B cell (primary cell): Measurements from ENCODE around the gene PPP1R16B. TPM values are rescaled to one million over a fixed set of nuclear protein-coding genes. Genes with fewer than 3 reads are reported as not detected.
A peak's percentile ranks its signal among the peaks of the same experiment; 100 is the strongest.

Experiments used
- ATAC-seq: fragments of 200-7000 bp; cut with Tn5 transposase; one replicate; pipeline ENCODE4 v1.10.0; 2021; ENCODE audit warnings: low read depth, mild to moderate bottlenecking, moderate number of reproducible peaks, moderate library complexity
- CTCF ChIA-PET: fragments of 350-600 bp; sonication (Branson Sonifier 250); formaldehyde crosslinking; loops from one replicate; lab custom pipeline; 2021; ENCODE audit warnings: antibody characterized with exemption, inconsistent platforms; lab: Charles Lee
- POLR2A ChIA-PET: fragments of 350-600 bp; sonication (Branson Sonifier 250); formaldehyde crosslinking; loops from one replicate; lab custom pipeline; 2021; ENCODE audit warnings: antibody characterized with exemption; lab: Charles Lee
- DNase-seq: peaks from one replicate; pipeline ENCODE4 v3.0.0; 2013
- H2AFZ ChIP-seq: 2 replicates; pipeline ENCODE4 v1.6.1; 2012; ENCODE audit warnings: mild to moderate bottlenecking, low read depth, low read length; ENCODE audit not compliant: insufficient read depth, poor library complexity, severe bottlenecking
- H3K27ac ChIP-seq, 2 donors: 1 replicate in 1 of 2; 2 replicates in 1 of 2; pipeline ENCODE4 v1.5.1; 2012 to 2013; ENCODE audit warnings: low read length in 2 of 2, mild to moderate bottlenecking in 2 of 2, moderate library complexity in 1 of 2
- H3K27me3 ChIP-seq, 4 experiments: fragments of 200-600 bp in 1 of 4; sonication (generic) in 1 of 4; replicated peaks in 1 of 4; 1 replicate in 2 of 4; 2 replicates in 2 of 4; pipeline versions ENCODE4 v1.6.1 to v1.7.0; 2013 to 2016; ENCODE audit warnings: low read length in 3 of 4, mild to moderate bottlenecking in 2 of 4, mixed read lengths in 1 of 4, moderate library complexity in 1 of 4; ENCODE audit not compliant: insufficient read depth in 4 of 4, control insufficient read depth in 3 of 4; ENCODE audit errors: control extremely low read depth in 1 of 4
- H3K36me3 ChIP-seq, 2 experiments: replicated peaks in 1 of 2; 1 replicate in 1 of 2; 2 replicates in 1 of 2; pipeline versions ENCODE4 v1.6.1 to v1.7.1; 2013; ENCODE audit warnings: low read length in 1 of 2; ENCODE audit not compliant: insufficient read depth in 2 of 2, control insufficient read depth in 1 of 2; ENCODE audit errors: control extremely low read depth in 1 of 2, extremely low read depth in 1 of 2
- H3K4me1 ChIP-seq, 2 donors: fragments of 200-600 bp in 1 of 2; sonication (generic) in 1 of 2; 1 replicate in 1 of 2; 2 replicates in 1 of 2; pipeline versions ENCODE4 v1.5.1 to v1.6.1; 2013 to 2017; ENCODE audit warnings: low read length in 2 of 2; ENCODE audit not compliant: control insufficient read depth in 2 of 2, insufficient read depth in 2 of 2
- H3K4me2 ChIP-seq: replicated peaks from 2 replicates; pipeline ENCODE3; 2012; ENCODE audit warnings: mild to moderate bottlenecking, low read depth, low read length; ENCODE audit not compliant: poor library complexity, severe bottlenecking
- H3K4me3 ChIP-seq, 5 experiments: fragments of 200-600 bp in 1 of 5; sonication (generic) in 1 of 5; 1 replicate in 3 of 5; 2 replicates in 2 of 5; pipeline versions ENCODE4 v1.5.1 to v1.7.0; 2011 to 2016; ENCODE audit warnings: low read length in 4 of 5, mild to moderate bottlenecking in 4 of 5, low read depth in 2 of 5, control low read depth in 1 of 5, moderate library complexity in 1 of 5; ENCODE audit not compliant: insufficient read depth in 1 of 5; ENCODE audit errors: control extremely low read depth in 1 of 5, extremely low read depth in 1 of 5
- H3K79me2 ChIP-seq: fragments of 200-600 bp; sonication (generic); one replicate; pipeline ENCODE4 v1.6.0; 2016; ENCODE audit warnings: low read length; ENCODE audit not compliant: control insufficient read depth, insufficient read depth
- H3K9ac ChIP-seq: fragments of 200-600 bp; sonication (generic); 2 replicates; pipeline ENCODE4 v1.6.1; 2017; ENCODE audit warnings: mild to moderate bottlenecking, low read length, moderate library complexity
- H3K9me3 ChIP-seq, 3 donors: one replicate each; pipeline versions ENCODE4 v1.6.1 to v1.7.1; 2013; ENCODE audit warnings: low read length in 2 of 3; ENCODE audit not compliant: control insufficient read depth in 2 of 3, insufficient read depth in 1 of 3; ENCODE audit errors: control extremely low read depth in 1 of 3
- H4K20me1 ChIP-seq: 2 replicates; pipeline ENCODE4 v1.6.0; 2012; ENCODE audit warnings: mild to moderate bottlenecking, low read length; ENCODE audit not compliant: insufficient read depth, control insufficient read depth, poor library complexity, severe bottlenecking
- H3K27ac Mint-ChIP-seq: one replicate; pipeline ENCODE4 v1.8.0; 2021; ENCODE audit warnings: mixed read lengths
- H3K27me3 Mint-ChIP-seq: one replicate; pipeline ENCODE4 v1.8.0; 2021; ENCODE audit warnings: mixed read lengths
- H3K4me1 Mint-ChIP-seq: one replicate; pipeline ENCODE4 v1.8.0; 2021; ENCODE audit warnings: mixed read lengths
- H3K4me3 Mint-ChIP-seq: one replicate; pipeline ENCODE4 v1.8.0; 2021; ENCODE audit warnings: mixed read lengths
- H3K9me3 Mint-ChIP-seq: one replicate; pipeline ENCODE4 v1.8.0; 2022; ENCODE audit warnings: mixed read lengths; ENCODE audit not compliant: insufficient read depth
- CTCF ChIP-seq: fragments of 200-600 bp; IDR thresholded peaks from one replicate; pipeline ENCODE4 v1.8.0; 2022; ENCODE audit warnings: antibody characterized with exemption, mild to moderate bottlenecking
- EZH2 ChIP-seq: IDR thresholded peaks from 2 replicates; pipeline ENCODE4 v1.6.1; 2012; ENCODE audit warnings: borderline replicate concordance, low read depth, mild to moderate bottlenecking, moderate library complexity, low read length; ENCODE audit not compliant: insufficient read depth, poor library complexity, severe bottlenecking
- WGBS: methylation state at CpG from one replicate; pipeline ENCODE4 v1.1.5; 2013; ENCODE audit warnings: missing lambda C conversion rate; ENCODE audit not compliant: insufficient coverage; 5-methylcytosine and 5-hydroxymethylcytosine counted together
- intact Hi-C: fragments of 100-400 bp; cut with micrococcal nuclease; formaldehyde crosslinking; loops from one replicate; pipeline ENCODE4 v1.10.0; 2022
- polyA plus RNA-seq: library from polyadenylated mRNA; depleted of rRNA; stranded (reverse); fragments of >200 nt; gene quantifications from 2 replicates; pipeline ENCODE4 v1.2.3, GENCODE V29; 2012
- total RNA-seq, 2 donors: library from RNA; stranded (reverse); fragments of 120-200 nt in 1 of 2; gene quantifications; 1 replicate in 1 of 2; 2 replicates in 1 of 2; pipeline versions ENCODE4 v1.2.3 to v1.2.4, GENCODE V29; 2013 to 2022

PPP1R16B gene
- total and polyA plus RNA-seq, 2 donors (not counting 1 experiment from before 2014, with no cell fraction given): 58.8 to 108 TPM

GRCh38 chr20:38888059-38888831 lies 82.7 kb downstream of the PPP1R16B start:
- Histone ChIP-seq H3K36me3 (peaks cover 0 to 48% of the 10 kb centered on the region in 2 experiments), H3K9ac (no peak overlapping the region), H3K4me2 (peak overlapping the region; percentile 18), H4K20me1 (peaks cover 17% of the 10 kb centered on the region), H3K27me3 (no peaks in the 10 kb centered on the region), H3K79me2 (peaks cover 97% of the 10 kb centered on the region), H3K27ac (peak overlapping the region in 1 of 2 donors; percentile 57), H2AFZ (no peak overlapping the region), H3K4me1 (peaks cover 60 to 92% of the 10 kb centered on the region in 2 donors), H3K9me3 (peaks cover 0 to 8% (median 4%) of the 10 kb centered on the region in 3 donors), H3K4me3 (no peak overlapping the region)
- Mint-ChIP-seq H3K4me1 (peaks cover 78% of the 10 kb centered on the region), H3K27ac (peak overlapping the region; percentile 43), H3K9me3 (no peaks in the 10 kb centered on the region), H3K27me3 (no peaks in the 10 kb centered on the region), H3K4me3 (no peak overlapping the region)
- no peak for ATAC-seq
- CTCF ChIA-PET: interaction anchor here (0.5 to 11.0 kb wide), 9 partner anchors 9 to 98 kb away, joined by 3 to 131 read pairs (median 4); partner anchors contain the start of gene PPP1R16B
- intact Hi-C loops: no loop called here
- DNase-seq: no peak
- WGBS: 91% methylated on average over 11 of the region's 13 CpGs
- TF ChIP-seq EZH2 (no peak), CTCF (no peak)
- POLR2A ChIA-PET: interaction anchor here (0.7 to 1.0 kb wide), 2 partner anchors 83 to 85 kb away, joined by 3 to 4 read pairs; partner anchors contain the start of gene PPP1R16B

- no peak overlapping the region for H3K4me2 ChIP-seq
- Mint-ChIP-seq H3K27ac (peak overlapping the region; percentile 32), H3K4me3 (no peak overlapping the region), H3K27me3 (no peaks in the 10 kb centered on the region), H3K9me3 (no peaks in the 10 kb centered on the region), H3K4me1 (peaks cover 78% of the 10 kb centered on the region)
- H2AFZ ChIP-seq: no peak overlapping the region
- H3K9ac ChIP-seq: no peak overlapping the region
- no peak overlapping the region for H3K4me3 ChIP-seq
- intact Hi-C loops: no loop called here
- no peak for TF ChIP-seq EZH2
- TF ChIP-seq CTCF: no peak
- H4K20me1 ChIP-seq: peaks cover 15% of the 10 kb centered on the region
- peaks cover 90% of the 10 kb centered on the region for H3K79me2 ChIP-seq
- ChIA-PET CTCF (interaction anchor here (1.3 to 11.0 kb wide), 6 partner anchors 8 to 99 kb away, joined by 3 to 131 read pairs (median 6); no protein-coding TSS in a partner anchor), POLR2A (no interaction called here)
- 84% methylated on average over 2 of the region's 2 CpGs for WGBS
- DNase-seq (no peak), ATAC-seq (no peak)
- H3K4me1 ChIP-seq: peaks cover 57 to 92% of the 10 kb centered on the region in 2 donors
- H3K27me3 ChIP-seq: no peaks in the 10 kb centered on the region
- H3K36me3 ChIP-seq: peaks cover 0 to 43% of the 10 kb centered on the region in 2 experiments
- H3K27ac ChIP-seq: peak overlapping the region in 1 of 2 donors; percentile 57
- peaks cover 0 to 8% (median 4%) of the 10 kb centered on the region in 3 donors for H3K9me3 ChIP-seq
These were observed 83.6 kb downstream of the PPP1R16B start for GRCh38 chr20:38889050-38889449.
